ENCODE measurements around the gene TTYH3. TPM values are rescaled to one million over a fixed set of nuclear protein-coding genes. Genes with fewer than 3 reads are reported as not detected.

Gene TTYH3
- total and polyA plus RNA-seq, 2 donors from 2014 or later: 22.5 to 55.0 TPM

- Histone ChIP-seq H3K36me3 (ENCODE audit: control insufficient read depth in 2 of 3, insufficient read depth in 3 of 3, low read length in 3 of 3) (no peaks in the 10 kb centered on the region), H3K27me3 (ENCODE audit: control insufficient read depth, insufficient read depth, low read length) (no peaks in the 10 kb centered on the region), H3K9me3 (ENCODE audit: control insufficient read depth in 2 of 3, insufficient read depth in 1 of 3, low read length in 3 of 3) (no peaks in the 10 kb centered on the region), H3K9ac (ENCODE audit: low read length in 3 of 3) (peak overlapping the region in 1 of 3 donors; percentile 51), H3K4me1 (ENCODE audit: control insufficient read depth in 2 of 3, insufficient read depth in 2 of 3, low read depth in 1 of 3, low read length in 3 of 3) (peaks cover 0 to 59% (median 28%) of the 10 kb centered on the region in 3 donors), H3K27ac (ENCODE audit: low read depth in 2 of 2, low read length in 2 of 2) (peak overlapping the region; percentile 92), H3K4me3 (ENCODE audit: low read length in 3 of 3) (peak overlapping the region in 1 of 3 donors; percentile 15)
- intact Hi-C loops (cut with DNase I): no loop called here
- TF ChIP-seq, protein P1, sequence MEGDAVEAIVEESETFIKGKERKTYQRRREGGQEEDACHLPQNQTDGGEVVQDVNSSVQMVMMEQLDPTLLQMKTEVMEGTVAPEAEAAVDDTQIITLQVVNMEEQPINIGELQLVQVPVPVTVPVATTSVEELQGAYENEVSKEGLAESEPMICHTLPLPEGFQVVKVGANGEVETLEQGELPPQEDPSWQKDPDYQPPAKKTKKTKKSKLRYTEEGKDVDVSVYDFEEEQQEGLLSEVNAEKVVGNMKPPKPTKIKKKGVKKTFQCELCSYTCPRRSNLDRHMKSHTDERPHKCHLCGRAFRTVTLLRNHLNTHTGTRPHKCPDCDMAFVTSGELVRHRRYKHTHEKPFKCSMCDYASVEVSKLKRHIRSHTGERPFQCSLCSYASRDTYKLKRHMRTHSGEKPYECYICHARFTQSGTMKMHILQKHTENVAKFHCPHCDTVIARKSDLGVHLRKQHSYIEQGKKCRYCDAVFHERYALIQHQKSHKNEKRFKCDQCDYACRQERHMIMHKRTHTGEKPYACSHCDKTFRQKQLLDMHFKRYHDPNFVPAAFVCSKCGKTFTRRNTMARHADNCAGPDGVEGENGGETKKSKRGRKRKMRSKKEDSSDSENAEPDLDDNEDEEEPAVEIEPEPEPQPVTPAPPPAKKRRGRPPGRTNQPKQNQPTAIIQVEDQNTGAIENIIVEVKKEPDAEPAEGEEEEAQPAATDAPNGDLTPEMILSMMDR (IDR thresholded peaks at IDR 0.05; ENCODE audit: borderline replicate concordance, extremely low read depth, insufficient read depth): no peak
- FAIRE-seq (no peak), DNase-seq (peak in 2 of 5 donors; percentile 71 to 95)
Measured at GRCh38 chr7:2640482-2640830, 8.7 kb downstream of the TTYH3 start.

DNA sequence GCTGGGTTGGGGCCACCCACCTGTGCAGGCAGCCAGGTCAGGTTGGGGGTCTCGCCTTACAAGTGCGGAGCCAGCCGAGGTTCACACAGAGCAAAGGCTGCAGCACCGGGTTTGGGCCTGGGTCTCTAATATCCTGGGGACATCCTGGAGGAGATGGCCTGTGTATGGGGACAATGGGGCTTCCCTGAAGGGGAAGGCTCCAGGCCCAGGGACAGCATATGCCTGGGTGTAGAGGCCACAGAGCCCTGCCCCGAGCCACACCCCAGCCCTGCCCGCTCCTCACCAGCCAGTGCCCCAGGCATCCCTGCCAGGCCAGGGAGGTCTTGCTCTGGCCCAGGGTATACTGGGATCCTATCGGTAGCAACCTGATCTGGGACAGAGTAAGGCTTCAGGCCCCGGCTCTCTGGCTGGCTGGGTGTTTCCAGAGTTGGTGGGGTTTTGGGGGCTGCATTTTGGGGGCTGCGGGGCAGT is 9.1 kb downstream of the TTYH3 start:
- FAIRE-seq: no peak
- Histone ChIP-seq H3K9ac (ENCODE audit: low read length in 3 of 3) (peak overlapping the region in 1 of 3 donors; percentile 51), H3K27me3 (ENCODE audit: control insufficient read depth, insufficient read depth, low read length) (no peaks in the 10 kb centered on the region), H3K4me3 (ENCODE audit: low read length in 3 of 3) (peak overlapping the region in 1 of 3 donors; percentile 15), H3K27ac (ENCODE audit: low read depth in 2 of 2, low read length in 2 of 2) (peak overlapping the region; percentile 92), H3K4me1 (ENCODE audit: control insufficient read depth in 2 of 3, insufficient read depth in 2 of 3, low read depth in 1 of 3, low read length in 3 of 3) (peaks cover 0 to 57% (median 24%) of the 10 kb centered on the region in 3 donors), H3K9me3 (ENCODE audit: control insufficient read depth in 2 of 3, insufficient read depth in 1 of 3, low read length in 3 of 3) (no peaks in the 10 kb centered on the region), H3K36me3 (ENCODE audit: control insufficient read depth in 2 of 3, insufficient read depth in 3 of 3, low read length in 3 of 3) (no peaks in the 10 kb centered on the region)
- DNase-seq: peak in 1 of 5 donors; percentile 84
- intact Hi-C loops (cut with DNase I): no loop called here
- TF ChIP-seq, protein P1 (IDR thresholded peaks at IDR 0.05; ENCODE audit: borderline replicate concordance, extremely low read depth, insufficient read depth): no peak

GRCh38 chr7:2641406-2642393 is 9.9 kb downstream of the TTYH3 start:
- Histone ChIP-seq H3K36me3 (ENCODE audit: control insufficient read depth in 2 of 3, insufficient read depth in 3 of 3, low read length in 3 of 3) (no peaks in the 10 kb centered on the region), H3K9me3 (ENCODE audit: control insufficient read depth in 2 of 3, insufficient read depth in 1 of 3, low read length in 3 of 3) (no peaks in the 10 kb centered on the region), H3K27me3 (ENCODE audit: control insufficient read depth, insufficient read depth, low read length) (no peaks in the 10 kb centered on the region), H3K4me3 (ENCODE audit: low read length in 3 of 3) (peak overlapping the region in 1 of 3 donors; percentile 15), H3K9ac (ENCODE audit: low read length in 3 of 3) (peak overlapping the region in 1 of 3 donors; percentile 32), H3K27ac (ENCODE audit: low read depth in 2 of 2, low read length in 2 of 2) (peak overlapping the region; percentile 92), H3K4me1 (ENCODE audit: control insufficient read depth in 2 of 3, insufficient read depth in 2 of 3, low read depth in 1 of 3, low read length in 3 of 3) (peaks cover 0 to 52% (median 17%) of the 10 kb centered on the region in 3 donors)
- TF ChIP-seq, protein P1 (IDR thresholded peaks at IDR 0.05; ENCODE audit: borderline replicate concordance, extremely low read depth, insufficient read depth): no peak
- FAIRE-seq (peak; percentile 70), DNase-seq (peak; percentile 91 to 98 (median 95))
- intact Hi-C loops (cut with DNase I): no loop called here

Measured in kidney (tissue), 14 donors.